Endothelial cell of umbilical vein (primary cell): ENCODE results near the gene BHLHE41. TPM values are rescaled to one million over a fixed set of nuclear protein-coding genes. Genes with fewer than 3 reads are reported as not detected.

Experiments
- BruUV-seq: library from RNA; stranded (reverse); fragments of 400-500 nt; replicated peaks from 2 replicates; lab custom pipeline; 2021; lab: Mats Ljungman, UMichigan
- CTCF ChIA-PET: fragments of 300-600, 350-600 bp; sonication (Branson Sonifier 250); formaldehyde crosslinking; loops from one replicate; lab custom pipeline; 2021; ENCODE audit warnings: antibody characterized with exemption, inconsistent platforms; lab: Charles Lee
- POLR2A ChIA-PET: fragments of 300-600, 350-600 bp; sonication (Branson Sonifier 250); formaldehyde crosslinking; loops from one replicate; lab custom pipeline; 2021; ENCODE audit warnings: antibody characterized with exemption, inconsistent platforms; lab: Charles Lee
- DNase-seq: peaks from one replicate; pipeline ENCODE4 v3.0.0-alpha.2; 2011; ENCODE audit warnings: low read depth, low spot score
- FAIRE-seq: peaks from 2 replicates; lab custom pipeline; 2011; peaks lifted over from hg19 to GRCh38; lab: Jason Lieb, UNC
- H2AFZ ChIP-seq: 2 replicates; pipeline ENCODE4 v1.6.0; 2012; ENCODE audit warnings: low read depth, low read length, control low read depth, inconsistent platforms
- H3K27ac ChIP-seq: 2 replicates; pipeline ENCODE4 v1.5.1; 2011; ENCODE audit warnings: low read depth, mild to moderate bottlenecking, control low read depth, low read length, moderate library complexity; ENCODE audit not compliant: insufficient read depth
- H3K27me3 ChIP-seq, 2 experiments: 2 replicates each; pipeline versions ENCODE4 v1.6.0 to v1.6.1; 2011; ENCODE audit warnings: low read length in 2 of 2, mixed read lengths in 1 of 2; ENCODE audit not compliant: control insufficient read depth in 2 of 2, insufficient read depth in 2 of 2
- H3K36me3 ChIP-seq, 2 experiments: 2 replicates in 1 of 2; 3 replicates in 1 of 2; pipeline ENCODE4 v1.5.1; 2011; ENCODE audit warnings: low read length in 2 of 2, mild to moderate bottlenecking in 1 of 2, moderate library complexity in 1 of 2; ENCODE audit not compliant: control insufficient read depth in 2 of 2, insufficient read depth in 2 of 2; ENCODE audit errors: extremely low read depth in 1 of 2
- H3K4me1 ChIP-seq: 3 replicates; pipeline ENCODE4 v1.5.1; 2011; ENCODE audit warnings: mild to moderate bottlenecking, low read length; ENCODE audit not compliant: control insufficient read depth, insufficient read depth; ENCODE audit errors: extremely low read depth
- H3K4me2 ChIP-seq: 2 replicates; pipeline ENCODE4 v1.6.1; 2011; ENCODE audit warnings: low read length, control low read depth, mixed read lengths; ENCODE audit not compliant: insufficient read depth
- H3K4me3 ChIP-seq, 3 experiments: fragments of 200-600 bp in 1 of 3; sonication (generic), shearing (Covaris generic) in 1 of 3; replicated peaks in 1 of 3; 2 replicates each; pipeline ENCODE4 v1.5.1; 2011 to 2016; ENCODE audit warnings: control low read depth in 3 of 3, low read length in 3 of 3, mild to moderate bottlenecking in 2 of 3, inconsistent platforms in 1 of 3, low read depth in 1 of 3, moderate library complexity in 1 of 3; ENCODE audit not compliant: insufficient read depth in 1 of 3
- H3K79me2 ChIP-seq: 2 replicates; pipeline ENCODE4 v1.6.0; 2012; ENCODE audit warnings: low read length, inconsistent platforms; ENCODE audit not compliant: control insufficient read depth, insufficient read depth
- H3K9ac ChIP-seq: replicated peaks from 2 replicates; pipeline ENCODE3; 2011; ENCODE audit warnings: low read length, control low read depth; ENCODE audit not compliant: insufficient read depth; ENCODE audit errors: extremely low read depth
- H3K9me1 ChIP-seq: replicated peaks from 3 replicates; pipeline ENCODE4 v1.6.0; 2011; ENCODE audit warnings: mild to moderate bottlenecking, low read length; ENCODE audit not compliant: control insufficient read depth, insufficient read depth; ENCODE audit errors: extremely low read depth
- H3K9me3 ChIP-seq: replicated peaks from 2 replicates; pipeline ENCODE4 v1.5.1; 2012; ENCODE audit warnings: low read length, inconsistent platforms; ENCODE audit not compliant: control insufficient read depth, insufficient read depth
- H4K20me1 ChIP-seq: replicated peaks from 2 replicates; pipeline ENCODE3; 2011; ENCODE audit warnings: mild to moderate bottlenecking, low read length; ENCODE audit not compliant: control insufficient read depth, insufficient read depth; ENCODE audit errors: extremely low read depth
- CTCF ChIP-seq, 2 donors: IDR thresholded peaks; 1 replicate in 1 of 2; 2 replicates in 1 of 2; pipeline ENCODE4 v1.5.1; 2011; ENCODE audit warnings: low read length in 2 of 2, mild to moderate bottlenecking in 2 of 2, moderate library complexity in 2 of 2, control low read depth in 1 of 2, inconsistent platforms in 1 of 2, low read depth in 1 of 2; ENCODE audit not compliant: insufficient read depth in 1 of 2; ENCODE audit errors: extremely low read depth in 1 of 2
- EZH2 ChIP-seq: IDR thresholded peaks from 2 replicates; pipeline ENCODE4 v1.6.1; 2012; ENCODE audit warnings: borderline replicate concordance, low read depth, mild to moderate bottlenecking, moderate library complexity, low read length, inconsistent platforms; ENCODE audit not compliant: severe bottlenecking
- GATA2 ChIP-seq: IDR thresholded peaks from 2 replicates; pipeline ENCODE4 v1.7.0; 2011; ENCODE audit warnings: low read depth, mild to moderate bottlenecking, moderate library complexity, mixed read lengths, low read length; ENCODE audit not compliant: insufficient read length, insufficient read depth
- JUN ChIP-seq: IDR thresholded peaks from 2 replicates; pipeline ENCODE4 v1.6.1; 2011; ENCODE audit warnings: borderline replicate concordance, low read depth; ENCODE audit not compliant: insufficient read length, insufficient read depth
- MAX ChIP-seq: IDR thresholded peaks from 2 replicates; pipeline ENCODE4 v1.6.1; 2011; ENCODE audit not compliant: insufficient read depth, insufficient read length
- POLR2AphosphoS5 ChIP-seq: IDR thresholded peaks from 2 replicates; pipeline ENCODE4 v1.6.1; 2012; ENCODE audit warnings: low read depth, mild to moderate bottlenecking, control low read depth, low read length, moderate library complexity; ENCODE audit not compliant: insufficient read depth
- dilution Hi-C: fragments of 300-500 bp; cut with MboI; formaldehyde crosslinking; loops from one replicate; pipeline ENCODE4 v1.15.0; 2019; ENCODE audit warnings: low sequenced_read_pairs; ENCODE audit not compliant: extremely low pct_ligation_motif_present
- intact Hi-C: fragments of 100-400 bp; cut with micrococcal nuclease; formaldehyde crosslinking; loops from one replicate; pipeline ENCODE4 v1.10.0; 2022
- polyA plus RNA-seq, 4 experiments: library from polyadenylated mRNA; depleted of rRNA in 3 of 4; stranded (reverse) in 3 of 4; unstranded in 1 of 4; fragments of >200 nt; gene quantifications; 2 replicates each; pipeline versions ENCODE4 v1.2.1 to v1.2.3, GENCODE V29; 2011 to 2012; ENCODE audit warnings: missing spikeins in 1 of 4
- total RNA-seq: library from RNA; stranded (reverse); gene quantifications from 2 replicates; pipeline ENCODE4 v1.2.3, GENCODE V29; 2021

The BHLHE41 gene
- total and polyA plus RNA-seq, 2 donors (not counting 3 experiments of a cell fraction or from before 2014, with no cell fraction given) = 0.12 to 0.24 TPM

GRCh38 chr12:26156201-26156871 lies 31.5 kb upstream of the BHLHE41 start:
- no TSS peak for BruUV-seq
- Histone ChIP-seq H3K27me3 (no peaks in the 10 kb centered on the region), H3K27ac (no peak overlapping the region), H3K9me3 (no peaks in the 10 kb centered on the region), H2AFZ (no peak overlapping the region), H3K36me3 (no peaks in the 10 kb centered on the region), H3K9ac (no peak overlapping the region), H3K4me1 (peaks cover 24% of the 10 kb centered on the region), H3K4me2 (no peak overlapping the region), H3K9me1 (no peaks in the 10 kb centered on the region), H3K4me3 (no peak overlapping the region), H4K20me1 (no peaks in the 10 kb centered on the region), H3K79me2 (no peaks in the 10 kb centered on the region)
- dilution Hi-C loops = no loop called here
- DNase-seq = no peak
- no peak for FAIRE-seq
- TF ChIP-seq CTCF (IDR thresholded peaks at IDR 0.05; ENCODE audit: extremely low read depth in 1 of 2, insufficient read depth in 1 of 2, low read depth in 1 of 2, low read length in 2 of 2) (no peak), POLR2AphosphoS5 (no peak), JUN (no peak), EZH2 (no peak), MAX (no peak), GATA2 (no peak)
- ChIA-PET POLR2A (interaction anchor here (0.6 kb wide), 1 partner anchor 295 kb away, joined by 4 read pairs; no protein-coding TSS in a partner anchor), CTCF (interaction anchor here (1.5 to 4.0 kb wide), 3 partner anchors 13 to 118 kb away, joined by 3 to 19 read pairs (median 8); partner anchors contain the start of gene BHLHE41)
- intact Hi-C loops = no loop called here
